Muscle of leg (tissue), 11 donors: Measurements from ENCODE around the gene CACNA2D1. TPM values are rescaled to one million over a fixed set of nuclear protein-coding genes. Genes with fewer than 3 reads are reported as not detected.

Experiments used
- DNase-seq: peaks from one replicate; pipeline ENCODE4 v3.0.0; 2013
- H3K27ac ChIP-seq: one replicate; pipeline ENCODE4 v1.5.1; 2013; ENCODE audit warnings: mild to moderate bottlenecking, low read length, control low read depth
- H3K27me3 ChIP-seq: one replicate; pipeline ENCODE4 v1.6.1; 2013; ENCODE audit warnings: low read length; ENCODE audit not compliant: control insufficient read depth, insufficient read depth
- H3K36me3 ChIP-seq: one replicate; pipeline ENCODE4 v1.6.1; 2013; ENCODE audit warnings: low read length; ENCODE audit not compliant: control insufficient read depth, insufficient read depth
- H3K4me1 ChIP-seq: one replicate; pipeline ENCODE4 v1.6.1; 2013; ENCODE audit warnings: low read length; ENCODE audit not compliant: control insufficient read depth, insufficient read depth
- H3K4me3 ChIP-seq: one replicate; pipeline ENCODE4 v1.5.1; 2013; ENCODE audit warnings: low read length, control low read depth
- H3K9me3 ChIP-seq: replicated peaks from 2 replicates; pipeline ENCODE4 v1.6.1; 2013; ENCODE audit warnings: low read depth, low read length; ENCODE audit not compliant: control insufficient read depth
- WGBS: methylation state at CpG from one replicate; pipeline ENCODE4 v1.1.5; 2013; ENCODE audit warnings: missing lambda C conversion rate; ENCODE audit not compliant: insufficient coverage; 5-methylcytosine and 5-hydroxymethylcytosine counted together
- polyA plus RNA-seq, 8 donors: library from polyadenylated mRNA; unstranded; fragments of 120-200 nt; gene quantifications; one replicate each; pipeline versions ENCODE4 v1.2.1 to v1.2.3, GENCODE V29; 2013; ENCODE audit warnings: inconsistent platforms in 1 of 8, low replicate concordance in 1 of 8; ENCODE audit not compliant: insufficient read length in 8 of 8, insufficient read depth in 1 of 8
- total RNA-seq: library from RNA; stranded (reverse); fragments of 120-200 nt; gene quantifications from one replicate; pipeline ENCODE4 v1.2.4, GENCODE V29; 2013

The CACNA2D1 gene
- total and polyA plus RNA-seq, 9 donors = 50.5 to 136 (median 89.1) TPM

DNA sequence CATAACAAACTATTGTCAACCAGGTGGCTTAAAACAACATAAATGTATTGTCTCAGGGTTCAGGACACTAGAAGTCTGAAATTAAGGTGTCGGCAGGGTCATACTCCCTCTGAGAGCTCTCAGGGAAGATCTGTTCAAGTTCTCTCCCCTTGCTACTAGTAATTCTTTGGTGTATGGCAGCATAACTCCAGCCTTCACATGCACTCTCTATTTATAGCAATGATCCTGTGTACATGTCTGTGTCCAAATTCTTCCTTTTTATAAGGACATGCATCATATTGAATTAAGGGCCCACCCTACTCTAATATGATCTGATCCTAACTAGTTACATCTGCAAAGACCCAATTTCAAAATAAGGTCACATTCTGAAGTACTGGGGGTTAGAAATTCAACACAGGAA, 27.2 kb downstream of the CACNA2D1 start:
- Histone ChIP-seq H3K4me1 (no peaks in the 10 kb centered on the region), H3K27me3 (no peaks in the 10 kb centered on the region), H3K36me3 (no peaks in the 10 kb centered on the region), H3K27ac (peak overlapping the region; percentile 20), H3K4me3 (no peak overlapping the region), H3K9me3 (no peaks in the 10 kb centered on the region)
- no CpG with 5 or more reads among the region's 1 CpG for WGBS
- DNase-seq = no peak

- H3K4me3 ChIP-seq = no peak overlapping the region
- H3K9me3 ChIP-seq = no peaks in the 10 kb centered on the region
- no peaks in the 10 kb centered on the region for H3K4me1 ChIP-seq
- no peak for DNase-seq
- WGBS = no CpG with 5 or more reads among the region's 3 CpGs
- no peak overlapping the region for H3K27ac ChIP-seq
- H3K36me3 ChIP-seq = no peaks in the 10 kb centered on the region
- H3K27me3 ChIP-seq = no peaks in the 10 kb centered on the region
Measured at GRCh38 chr7:82414389-82414788, 29.2 kb downstream of the CACNA2D1 start.

- Histone ChIP-seq H3K27ac (no peak overlapping the region), H3K4me1 (no peaks in the 10 kb centered on the region), H3K4me3 (no peak overlapping the region), H3K36me3 (no peaks in the 10 kb centered on the region), H3K27me3 (no peaks in the 10 kb centered on the region), H3K9me3 (no peaks in the 10 kb centered on the region)
- no peak for DNase-seq
Measured at GRCh38 chr7:82413237-82413636, 30.3 kb downstream of the CACNA2D1 start.

GRCh38 chr7:82411732-82412131, 31.8 kb downstream of the CACNA2D1 start:
- 50% methylated on average over 1 of the region's 2 CpGs for WGBS
- no peak overlapping the region for H3K4me3 ChIP-seq

GRCh38 chr7:82410461-82410860, 33.1 kb downstream of the CACNA2D1 start:
- peak; percentile 73 for DNase-seq
- H3K9me3 ChIP-seq = no peaks in the 10 kb centered on the region
- no peaks in the 10 kb centered on the region for H3K4me1 ChIP-seq
- H3K36me3 ChIP-seq = no peaks in the 10 kb centered on the region
- no peaks in the 10 kb centered on the region for H3K27me3 ChIP-seq
- H3K27ac ChIP-seq = peak overlapping the region; percentile 74
- 69% methylated on average over 8 of the region's 10 CpGs for WGBS
- H3K4me3 ChIP-seq = no peak overlapping the region

More at GRCh38 chr7:82411732-82412131, 31.8 kb downstream of the CACNA2D1 start:
- no peaks in the 10 kb centered on the region for H3K4me1 ChIP-seq
- no peaks in the 10 kb centered on the region for H3K36me3 ChIP-seq
- H3K27me3 ChIP-seq = no peaks in the 10 kb centered on the region
- H3K27ac ChIP-seq = no peak overlapping the region
- no peaks in the 10 kb centered on the region for H3K9me3 ChIP-seq
- DNase-seq = no peak

DNA sequence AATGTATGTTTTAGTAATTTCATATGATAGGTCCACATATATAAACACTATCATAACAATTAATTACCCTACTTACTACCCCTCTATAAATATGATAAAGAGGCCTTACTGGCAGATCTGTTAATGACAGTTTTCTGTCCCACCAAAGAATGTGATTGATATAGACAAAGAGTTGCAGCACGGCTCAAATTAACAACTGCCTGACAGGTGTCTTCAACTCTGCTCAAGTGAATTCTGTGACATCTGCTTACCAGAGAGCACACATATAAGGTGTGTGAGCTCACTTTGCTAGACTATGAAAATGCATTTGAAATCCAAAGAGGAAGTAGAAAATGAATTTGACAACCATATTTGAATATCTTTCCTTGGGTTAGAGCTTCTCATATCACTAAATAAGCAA, 36.6 kb downstream of the CACNA2D1 start:
- WGBS = no CpG with 5 or more reads among the region's 1 CpG
- DNase-seq = no peak
- Histone ChIP-seq H3K27ac (peak overlapping the region; percentile 11), H3K4me1 (peaks cover 3% of the 10 kb centered on the region), H3K36me3 (no peaks in the 10 kb centered on the region), H3K9me3 (no peaks in the 10 kb centered on the region), H3K27me3 (no peaks in the 10 kb centered on the region), H3K4me3 (no peak overlapping the region)

DNA sequence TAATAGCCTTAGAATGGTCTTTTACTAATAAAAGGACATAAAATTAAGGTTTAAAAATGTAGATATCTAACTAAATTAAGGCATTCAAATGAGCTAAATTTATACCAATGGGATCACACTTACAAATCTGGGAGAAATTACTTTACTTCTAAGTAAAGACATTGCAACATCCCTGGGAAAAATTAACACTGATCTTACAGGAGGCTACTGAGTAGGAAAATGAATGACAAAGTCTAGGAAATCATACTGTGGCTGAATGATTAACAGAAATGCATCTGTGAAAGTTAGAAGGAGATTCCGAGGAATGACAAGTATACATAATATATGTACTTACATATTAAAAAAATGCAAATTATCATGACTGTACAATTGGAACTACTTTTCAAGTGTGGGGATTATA, 38.3 kb downstream of the CACNA2D1 start:
- no peaks in the 10 kb centered on the region for H3K36me3 ChIP-seq
- H3K27ac ChIP-seq = no peak overlapping the region
- peaks cover 3% of the 10 kb centered on the region for H3K4me1 ChIP-seq
- H3K27me3 ChIP-seq = no peaks in the 10 kb centered on the region
- WGBS = no CpG with 5 or more reads among the region's 1 CpG
- no peak for DNase-seq
- H3K4me3 ChIP-seq = no peak overlapping the region
- no peaks in the 10 kb centered on the region for H3K9me3 ChIP-seq

- Histone ChIP-seq H3K9me3 (no peaks in the 10 kb centered on the region), H3K4me1 (peaks cover 3% of the 10 kb centered on the region), H3K4me3 (no peak overlapping the region), H3K27me3 (no peaks in the 10 kb centered on the region), H3K36me3 (no peaks in the 10 kb centered on the region), H3K27ac (peak overlapping the region; percentile 49)
- no CpG with 5 or more reads among the region's 2 CpGs for WGBS
- DNase-seq = peak; percentile 42
Measured at GRCh38 chr7:82404652-82405051, 38.9 kb downstream of the CACNA2D1 start.

DNA sequence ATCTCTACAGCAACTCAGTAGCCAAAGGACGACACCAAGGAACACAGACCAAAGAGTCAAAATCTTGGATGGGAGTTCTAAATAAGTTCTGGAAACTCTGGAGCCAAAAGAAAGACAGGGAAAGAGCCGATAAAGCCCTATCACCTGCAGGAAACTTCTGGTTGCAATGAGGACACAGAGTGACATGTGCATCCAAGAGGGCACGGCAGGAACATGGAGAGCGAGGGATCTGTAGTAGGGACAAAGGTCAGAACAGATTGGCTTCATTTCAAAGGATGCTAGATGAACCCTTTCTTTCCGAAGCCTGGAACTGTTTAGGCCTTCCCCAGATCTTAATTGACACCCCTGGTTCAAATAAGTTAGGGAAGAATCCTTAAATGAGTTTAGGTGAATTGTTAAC, 39.5 kb downstream of the CACNA2D1 start:
- Histone ChIP-seq H3K4me1 (peaks cover 3% of the 10 kb centered on the region), H3K27ac (peak overlapping the region; percentile 49), H3K4me3 (no peak overlapping the region), H3K27me3 (no peaks in the 10 kb centered on the region), H3K36me3 (no peaks in the 10 kb centered on the region), H3K9me3 (no peaks in the 10 kb centered on the region)
- no peak for DNase-seq
- 70% methylated on average over 3 of the region's 5 CpGs for whole genome bisulfite sequencing

DNA sequence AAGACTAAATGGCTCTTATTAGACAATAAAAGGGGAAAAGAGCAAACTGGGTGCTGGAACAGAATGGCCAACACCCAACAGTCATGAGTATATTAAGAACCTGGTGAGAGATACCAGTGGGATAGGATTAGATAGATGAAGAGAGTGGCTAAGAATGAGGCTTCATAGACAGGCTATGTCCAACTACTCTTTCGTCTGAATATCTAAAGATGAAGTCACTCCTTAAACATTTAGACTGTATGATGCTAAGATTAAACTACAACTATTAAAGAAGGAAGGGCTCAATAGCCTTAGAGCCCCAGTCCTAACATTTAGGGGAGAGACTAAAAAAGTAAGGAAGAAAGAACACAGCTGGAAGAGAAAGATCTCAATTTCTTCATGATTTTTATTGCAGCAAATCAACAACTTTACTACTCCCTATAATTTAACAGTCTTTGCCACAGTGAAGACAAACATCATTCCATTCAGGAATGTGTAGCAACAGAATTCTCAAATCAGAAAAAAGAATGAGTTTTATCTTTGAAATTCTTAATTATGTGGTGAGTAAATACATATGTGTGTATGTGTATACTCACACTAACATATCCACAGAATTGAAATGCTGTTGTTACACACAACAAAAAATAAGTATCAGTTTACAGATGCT, 45.6 kb downstream of the CACNA2D1 start:
- Histone ChIP-seq H3K9me3 (no peaks in the 10 kb centered on the region), H3K36me3 (no peaks in the 10 kb centered on the region), H3K27me3 (no peaks in the 10 kb centered on the region), H3K4me1 (no peaks in the 10 kb centered on the region), H3K27ac (no peak overlapping the region), H3K4me3 (no peak overlapping the region)
- no peak for DNase-seq
- WGBS = no CpG with 5 or more reads among the region's 1 CpG

GRCh38 chr7:82396343-82396742, 47.2 kb downstream of the CACNA2D1 start:
- no peaks in the 10 kb centered on the region for H3K4me1 ChIP-seq
- H3K4me3 ChIP-seq = no peak overlapping the region
- 83% methylated on average over 1 of the region's 1 CpG for WGBS
- H3K27me3 ChIP-seq = no peaks in the 10 kb centered on the region
- DNase-seq = no peak
- H3K27ac ChIP-seq = no peak overlapping the region
- H3K9me3 ChIP-seq = peaks cover 2% of the 10 kb centered on the region
- no peaks in the 10 kb centered on the region for H3K36me3 ChIP-seq
